OCI-LY3 (cell line): ENCODE measurements around the gene ANKFN1.
A peak's percentile ranks its signal among the peaks of the same experiment; 100 is the strongest.

Experiments used
- H2AFZ ChIP-seq: fragments of 200-600, 300-600 bp; shearing (Covaris generic); 2 replicates; pipeline ENCODE4 v1.6.0; 2014; ENCODE audit warnings: antibody characterized with exemption, low read depth, low read length
- H3K27ac ChIP-seq: fragments of 200-600, 300-600 bp; sonication (generic); 2 replicates; pipeline ENCODE4 v1.5.1; 2014; ENCODE audit warnings: mild to moderate bottlenecking, low read length, moderate library complexity, mixed read lengths
- H3K27me3 ChIP-seq: fragments of 200-600, 300-600 bp; sonication (generic); 2 replicates; pipeline ENCODE4 v1.6.1; 2014; ENCODE audit warnings: low read depth, low read length, mixed read lengths
- H3K36me3 ChIP-seq: fragments of 200-600, 300-600 bp; sonication (generic); replicated peaks from 2 replicates; pipeline ENCODE3; 2014; ENCODE audit warnings: low read depth, low read length, mixed read lengths
- H3K4me1 ChIP-seq: fragments of 300-600, 200-600 bp; sonication (generic); 2 replicates; pipeline ENCODE4 v1.6.1; 2014; ENCODE audit warnings: low read length, mixed read lengths
- H3K4me2 ChIP-seq: fragments of 200-600, 300-600 bp; sonication (generic); 2 replicates; pipeline ENCODE4 v1.6.1; 2014; ENCODE audit warnings: low read length, mixed read lengths
- H3K4me3 ChIP-seq: fragments of 300-600, 200-600 bp; sonication (generic); 2 replicates; pipeline ENCODE4 v1.5.1; 2014; ENCODE audit warnings: antibody characterized with exemption, mild to moderate bottlenecking, low read length, moderate library complexity
- H3K79me2 ChIP-seq: fragments of 300-600, 200-600 bp; shearing (Covaris generic); 2 replicates; pipeline ENCODE4 v1.6.1; 2014; ENCODE audit warnings: mild to moderate bottlenecking, low read length, mixed read lengths
- H3K9ac ChIP-seq: fragments of 300-600, 200-600 bp; shearing (Covaris generic); 2 replicates; pipeline ENCODE4 v1.6.0; 2014; ENCODE audit warnings: mild to moderate bottlenecking, low read length, moderate library complexity
- H3K9me3 ChIP-seq: fragments of 200-600, 300-600 bp; shearing (Covaris generic); 2 replicates; pipeline ENCODE4 v1.6.1; 2014; ENCODE audit warnings: low read length, mixed read lengths; ENCODE audit not compliant: insufficient read depth
- H4K20me1 ChIP-seq: fragments of 200-600, 300-600 bp; sonication (generic); 2 replicates; pipeline ENCODE4 v1.6.1; 2016; ENCODE audit warnings: low read length, mixed read lengths; ENCODE audit not compliant: insufficient read depth
- CTCF ChIP-seq: fragments of 200-600, 300-600 bp; sonication (generic); IDR thresholded peaks from 2 replicates; pipeline ENCODE4 v1.5.1; 2014; ENCODE audit warnings: antibody characterized with exemption, low read length, low read depth
- EZH2phosphoT487 ChIP-seq: fragments of 200-600 bp; shearing (Covaris generic); IDR thresholded peaks from 2 replicates; pipeline ENCODE4 v1.6.1; 2018; ENCODE audit warnings: antibody characterized with exemption, mixed run types, low read depth

ANKFN1 gene

GRCh38 chr17:56426901-56427300 is 273.6 kb downstream of the ANKFN1 start:
- H3K4me3 ChIP-seq, result no peak overlapping the region
- H2AFZ ChIP-seq, result no peak overlapping the region
- H3K79me2 ChIP-seq, result no peaks in the 10 kb centered on the region
- H3K36me3 ChIP-seq, result no peaks in the 10 kb centered on the region
- H3K9ac ChIP-seq, result no peak overlapping the region
- H3K9me3 ChIP-seq, result no peaks in the 10 kb centered on the region
- no peak overlapping the region for H3K4me2 ChIP-seq
- H3K27me3 ChIP-seq, result peaks cover 62% of the 10 kb centered on the region
- no peak overlapping the region for H3K27ac ChIP-seq
- no peaks in the 10 kb centered on the region for H4K20me1 ChIP-seq
- H3K4me1 ChIP-seq, result peaks cover 52% of the 10 kb centered on the region
- TF ChIP-seq CTCF, result no peak
- no peak for TF ChIP-seq EZH2phosphoT487

GRCh38 chr17:56431736-56432135 is 278.5 kb downstream of the ANKFN1 start:
- no peak overlapping the region for H3K4me3 ChIP-seq
- H3K79me2 ChIP-seq, result no peaks in the 10 kb centered on the region
- no peak overlapping the region for H3K4me2 ChIP-seq
- no peak for TF ChIP-seq EZH2phosphoT487
- no peak for TF ChIP-seq CTCF
- peaks cover 72% of the 10 kb centered on the region for H3K27me3 ChIP-seq
- H2AFZ ChIP-seq, result no peak overlapping the region
- H3K27ac ChIP-seq, result no peak overlapping the region
- H3K36me3 ChIP-seq, result no peaks in the 10 kb centered on the region
- H3K9me3 ChIP-seq, result no peaks in the 10 kb centered on the region
- peaks cover 42% of the 10 kb centered on the region for H3K4me1 ChIP-seq
- H3K9ac ChIP-seq, result no peak overlapping the region
- H4K20me1 ChIP-seq, result no peaks in the 10 kb centered on the region

- H3K9ac ChIP-seq, result no peak overlapping the region
- H4K20me1 ChIP-seq, result no peaks in the 10 kb centered on the region
- H3K4me3 ChIP-seq, result no peak overlapping the region
- peaks cover 35% of the 10 kb centered on the region for H3K4me1 ChIP-seq
- no peak for TF ChIP-seq EZH2phosphoT487
- H3K4me2 ChIP-seq, result no peak overlapping the region
- H3K27me3 ChIP-seq, result peaks cover 72% of the 10 kb centered on the region
- H3K36me3 ChIP-seq, result no peaks in the 10 kb centered on the region
- no peaks in the 10 kb centered on the region for H3K9me3 ChIP-seq
- H3K79me2 ChIP-seq, result no peaks in the 10 kb centered on the region
- H3K27ac ChIP-seq, result no peak overlapping the region
- H2AFZ ChIP-seq, result no peak overlapping the region
Measured at GRCh38 chr17:56432443-56432842, 279.2 kb downstream of the ANKFN1 start.

GRCh38 chr17:56434610-56435009 is 281.3 kb downstream of the ANKFN1 start:
- H4K20me1 ChIP-seq, result no peaks in the 10 kb centered on the region
- TF ChIP-seq CTCF (no peak), EZH2phosphoT487 (0 out of 2 replicates have a peak, but pooled peaks have one; percentile 46)
- H2AFZ ChIP-seq, result no peak overlapping the region
- H3K27me3 ChIP-seq, result peaks cover 81% of the 10 kb centered on the region
- H3K4me3 ChIP-seq, result peak overlapping the region; percentile 67
- H3K4me1 ChIP-seq, result peaks cover 17% of the 10 kb centered on the region
- no peaks in the 10 kb centered on the region for H3K79me2 ChIP-seq
- peak overlapping the region; percentile 95 for H3K4me2 ChIP-seq
- H3K36me3 ChIP-seq, result no peaks in the 10 kb centered on the region
- H3K27ac ChIP-seq, result no peak overlapping the region
- H3K9me3 ChIP-seq, result no peaks in the 10 kb centered on the region
- H3K9ac ChIP-seq, result no peak overlapping the region

- Histone ChIP-seq H3K4me3 (no peak overlapping the region), H3K27me3 (peaks cover 74% of the 10 kb centered on the region), H3K4me2 (no peak overlapping the region), H3K36me3 (no peaks in the 10 kb centered on the region), H3K27ac (no peak overlapping the region), H3K79me2 (no peaks in the 10 kb centered on the region), H4K20me1 (no peaks in the 10 kb centered on the region), H3K9me3 (no peaks in the 10 kb centered on the region), H3K4me1 (peaks cover 17% of the 10 kb centered on the region), H3K9ac (no peak overlapping the region), H2AFZ (no peak overlapping the region)
- TF ChIP-seq EZH2phosphoT487, result no peak
- no peak for TF ChIP-seq CTCF
Measured at GRCh38 chr17:56436142-56436541, 282.9 kb downstream of the ANKFN1 start.
